GM04504 (cell line): ENCODE results near the gene ARSB.
"Not testable (repeated sequence)": the region's sequence is repeated elsewhere in the genome, so short reads cannot be mapped to it uniquely, and the experiment has no call there.

Experiments
- DNase-seq: peaks from one replicate; pipeline ENCODE4 v3.0.0-alpha.2; 2012; ENCODE audit warnings: low read depth

Gene ARSB

DNA sequence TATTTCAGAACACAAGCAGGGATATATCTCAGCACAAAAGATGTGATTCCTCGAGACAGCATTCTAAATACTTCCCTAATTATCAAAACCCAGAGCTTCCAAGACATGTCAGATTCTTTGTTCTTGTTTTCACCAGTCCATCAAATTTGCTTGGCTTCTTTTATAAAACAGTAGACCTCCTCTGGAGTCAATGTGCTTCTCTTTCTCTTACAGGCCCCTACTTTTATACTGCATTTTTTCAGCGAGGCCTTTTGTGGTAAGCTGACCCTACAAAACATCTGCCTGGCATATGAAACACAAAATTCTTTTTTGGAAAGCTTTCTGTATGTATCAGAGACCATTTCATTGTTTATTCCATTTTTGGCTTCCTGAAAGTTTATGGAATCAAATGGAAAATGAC is 81.8 kb downstream of the ARSB start:
- DNase-seq = no peak

DNA sequence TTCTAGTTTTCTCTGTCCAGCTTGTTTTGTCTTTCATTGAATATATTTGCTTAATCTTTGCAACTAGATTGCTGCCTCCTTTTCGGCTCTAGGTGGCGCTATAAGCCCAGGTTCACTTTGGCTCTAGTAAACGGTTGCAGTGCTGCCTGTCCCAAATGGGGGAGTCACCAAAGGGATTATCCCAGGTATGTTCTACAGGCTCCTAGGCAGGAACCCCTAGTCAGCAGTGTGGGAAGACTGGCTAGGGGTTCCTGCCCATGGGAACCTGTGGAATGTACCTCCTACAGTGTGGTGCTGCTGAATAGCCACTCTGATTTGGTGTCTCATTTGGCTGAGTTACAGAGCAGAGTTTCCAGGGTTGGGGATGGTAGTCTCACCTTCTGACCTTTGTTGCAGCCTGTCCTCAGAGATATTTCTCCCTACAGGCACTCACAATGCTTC is 85.2 kb downstream of the ARSB start:
- no peak for DNase-seq

DNA sequence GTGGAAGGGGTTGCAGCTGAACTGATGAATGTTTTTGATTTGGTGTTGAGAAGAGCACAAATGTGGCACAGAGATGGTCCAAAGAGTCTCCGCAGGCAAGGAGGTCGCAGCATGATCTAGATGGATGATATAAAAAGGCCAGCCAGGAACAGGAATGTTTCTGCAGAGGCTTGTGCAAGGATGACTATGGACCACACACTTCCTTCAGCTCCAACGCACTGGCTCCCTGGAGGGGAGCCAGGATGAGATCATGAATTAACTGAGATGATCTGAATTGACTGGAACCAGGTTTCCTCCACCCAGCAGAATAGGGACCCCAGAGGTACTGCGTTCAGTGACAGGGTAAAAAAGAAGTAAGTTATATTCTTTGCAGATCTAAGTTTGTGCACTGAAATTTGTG is 89.0 kb downstream of the ARSB start:
- DNase-seq = peak; percentile 59

DNA sequence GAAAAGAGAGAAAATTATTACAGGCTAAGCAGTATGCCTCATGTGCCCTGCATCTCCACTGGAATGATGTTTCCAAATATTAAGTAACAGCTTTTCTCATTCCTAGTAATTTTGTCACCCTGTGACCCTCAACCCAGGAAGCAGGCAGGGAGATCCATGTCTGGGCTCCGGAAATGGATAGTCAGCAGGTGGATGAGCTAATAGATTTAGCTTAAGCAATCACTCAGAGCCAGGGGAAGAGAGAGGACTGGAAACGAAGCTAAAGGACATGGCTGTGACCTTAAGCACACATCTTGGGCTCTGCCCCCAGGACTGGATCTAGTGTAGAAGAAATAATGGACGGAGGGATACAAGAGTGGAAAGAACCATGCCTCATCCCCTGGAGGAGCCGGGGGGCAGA is 89.5 kb downstream of the ARSB start:
- DNase-seq = no peak

DNA sequence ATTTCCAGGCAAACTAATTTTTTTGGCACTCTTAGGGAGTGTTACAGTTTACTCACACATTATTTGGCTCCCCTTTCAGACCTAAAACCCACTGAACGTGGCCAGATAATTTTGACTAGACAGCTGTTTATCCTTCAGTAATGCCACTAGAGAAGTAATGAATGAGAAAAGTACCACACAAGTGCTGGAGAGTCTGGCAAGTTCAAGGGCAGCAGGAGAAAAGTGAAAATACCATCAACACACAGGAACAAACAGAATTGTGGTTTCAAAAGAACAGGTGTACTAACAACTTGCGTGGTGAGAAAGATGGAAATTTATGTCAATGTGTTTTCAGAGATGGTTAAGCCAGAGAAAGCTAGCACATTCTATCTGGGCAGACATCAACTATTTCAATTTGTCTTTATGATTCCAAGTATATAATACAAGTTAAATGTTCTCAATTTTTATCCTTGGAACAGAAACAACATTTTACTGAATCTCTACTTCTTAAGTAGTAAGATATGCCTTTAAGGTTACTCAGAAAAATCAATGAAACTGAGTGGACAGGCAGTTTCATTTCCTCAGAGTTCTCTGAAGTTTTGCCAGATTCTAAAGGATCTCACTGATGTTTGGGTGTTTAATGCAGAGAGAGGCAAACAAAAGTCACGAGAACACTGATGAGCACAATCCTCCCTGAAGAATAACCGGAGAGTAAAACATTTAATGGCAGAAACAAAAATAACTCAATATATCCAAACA is 91.0 kb downstream of the ARSB start:
- no peak for DNase-seq

DNA sequence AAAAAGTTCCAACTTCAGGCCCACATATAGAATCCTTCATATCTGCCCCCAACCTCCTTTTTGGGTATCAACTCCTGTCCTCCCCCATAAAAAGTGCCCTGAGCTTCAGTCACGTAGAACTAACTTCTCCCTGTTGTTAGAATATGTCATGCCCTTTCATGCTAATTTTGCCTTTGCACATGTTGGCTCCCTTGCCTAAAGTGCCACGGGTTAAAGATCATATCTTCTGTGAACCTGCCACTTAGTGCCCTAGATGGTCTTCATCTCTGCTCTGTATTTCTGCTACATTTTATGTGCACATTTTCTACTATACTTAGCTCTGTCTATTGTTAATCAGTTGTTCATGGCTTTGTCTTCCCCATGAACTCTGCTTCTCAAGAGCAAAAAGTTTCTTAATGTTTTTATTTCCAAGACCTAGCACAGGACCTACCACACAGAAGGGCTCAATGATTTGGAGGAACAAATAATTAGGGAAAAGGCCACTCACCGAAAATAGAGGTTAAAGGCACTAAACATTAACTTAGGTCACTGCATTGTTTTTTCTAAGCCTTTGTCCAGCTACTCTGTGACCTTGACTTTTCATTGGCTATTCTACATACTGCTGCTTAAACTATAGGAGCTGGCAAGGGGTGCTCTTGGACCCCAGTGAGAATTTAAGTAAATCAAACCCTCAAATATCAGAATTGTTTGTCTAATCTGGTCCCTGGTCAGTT is 94.3 kb downstream of the ARSB start:
- no peak for DNase-seq

DNA sequence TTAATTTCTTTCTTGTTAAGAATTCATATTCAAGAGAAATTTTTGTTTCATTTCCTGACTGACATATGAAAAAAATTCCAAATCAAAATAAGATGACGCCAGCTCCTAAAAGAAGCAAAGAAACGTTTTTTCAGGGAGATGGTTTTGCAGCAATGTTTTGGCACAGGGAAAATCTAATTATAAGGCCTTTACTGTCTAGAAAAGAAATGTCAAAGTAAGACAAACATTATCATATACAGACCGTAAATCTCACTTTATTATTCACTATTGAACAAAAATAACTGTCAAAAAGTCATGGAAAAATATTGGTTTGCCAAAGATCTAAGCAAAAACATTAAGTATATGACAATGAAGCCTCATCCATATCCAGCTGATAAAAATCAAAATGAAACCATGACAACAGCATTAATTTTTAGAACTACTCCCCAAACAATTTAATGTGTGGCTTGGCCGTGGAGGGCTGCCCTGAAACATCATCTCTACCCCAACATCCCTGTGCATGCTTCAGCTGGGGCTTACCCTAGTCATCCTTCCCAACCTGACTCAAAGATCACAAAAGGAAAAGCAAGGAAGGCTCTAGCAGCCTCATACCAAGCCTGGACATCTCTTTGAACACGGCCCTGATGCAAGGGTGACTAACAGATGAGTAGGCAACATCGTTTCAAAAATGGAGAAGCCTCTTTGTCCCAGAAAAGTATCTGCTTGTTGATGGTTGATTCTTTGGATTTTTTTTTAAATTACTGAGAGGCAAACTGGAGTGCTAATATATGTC is 95.6 kb downstream of the ARSB start:
- DNase-seq = no peak

DNA sequence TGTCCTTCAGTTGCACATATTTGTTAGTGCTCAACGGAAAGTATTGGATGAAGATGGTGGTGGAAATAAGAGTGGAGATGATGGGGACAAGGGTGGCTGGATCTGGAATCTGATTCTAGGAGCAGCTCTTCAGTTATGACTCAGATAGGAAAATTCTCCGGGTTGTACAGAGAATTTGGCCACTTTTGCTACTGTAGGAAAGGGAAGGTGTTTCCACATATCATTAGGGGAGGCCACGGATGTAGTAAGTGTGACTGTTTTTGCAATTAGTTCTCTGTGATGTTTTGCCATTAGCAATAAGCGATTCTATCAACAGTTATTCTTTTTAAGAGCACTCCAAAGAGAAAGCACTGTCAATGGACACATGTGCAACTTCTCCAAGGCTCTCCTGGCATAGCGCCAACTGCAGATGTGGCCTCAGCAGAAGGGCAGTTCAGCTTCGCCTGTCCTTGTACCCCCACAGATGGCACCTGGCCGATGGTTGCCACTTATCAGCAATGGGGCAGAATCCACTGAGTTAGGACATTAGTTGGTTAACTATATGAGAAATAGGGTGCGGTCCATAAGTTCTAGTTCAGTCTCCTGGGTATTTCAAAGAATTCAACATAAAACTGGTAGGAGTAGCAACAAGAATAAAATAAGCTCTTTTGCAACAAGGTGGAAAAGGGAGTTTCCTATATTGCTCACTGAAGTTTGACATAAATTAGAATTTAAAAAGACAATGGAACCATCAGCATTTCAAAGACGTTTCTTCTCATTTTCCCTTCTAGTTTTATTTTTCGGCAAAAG is 96.3 kb downstream of the ARSB start:
- no peak for DNase-seq

DNA sequence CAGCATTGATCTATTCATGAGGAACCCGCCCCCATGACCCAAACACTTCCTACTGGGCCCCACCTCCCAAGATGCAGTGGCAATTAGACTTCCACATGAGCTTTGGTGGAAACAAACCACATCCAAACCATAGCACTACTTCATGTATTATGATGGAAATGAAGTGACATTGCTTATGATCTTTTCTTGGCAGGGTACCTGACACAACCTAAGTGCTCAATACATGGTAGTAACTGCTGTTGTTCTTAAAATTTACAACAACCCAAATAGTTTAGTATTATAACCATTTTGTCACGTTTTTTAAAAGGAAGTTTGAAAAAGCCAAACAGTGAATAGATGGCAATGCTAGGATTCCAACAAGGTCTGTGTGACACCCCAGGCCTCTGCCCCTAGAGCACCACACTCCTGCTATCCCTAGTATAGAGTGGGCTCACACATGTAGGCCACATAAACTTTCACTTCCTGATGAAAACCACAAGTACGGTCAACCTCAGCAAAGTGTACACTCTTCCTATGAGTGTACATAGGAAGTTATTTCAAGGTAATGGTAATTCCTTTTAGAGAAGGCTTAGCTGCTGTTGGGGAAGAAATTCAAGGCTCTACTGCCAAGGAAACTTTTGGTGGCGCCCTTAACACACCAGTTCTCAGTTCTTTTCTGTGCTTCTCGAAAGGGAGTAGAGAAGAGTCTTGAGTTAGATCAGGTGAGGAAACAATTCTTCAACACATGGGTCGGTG is 97.6 kb downstream of the ARSB start:
- no peak for DNase-seq

DNA sequence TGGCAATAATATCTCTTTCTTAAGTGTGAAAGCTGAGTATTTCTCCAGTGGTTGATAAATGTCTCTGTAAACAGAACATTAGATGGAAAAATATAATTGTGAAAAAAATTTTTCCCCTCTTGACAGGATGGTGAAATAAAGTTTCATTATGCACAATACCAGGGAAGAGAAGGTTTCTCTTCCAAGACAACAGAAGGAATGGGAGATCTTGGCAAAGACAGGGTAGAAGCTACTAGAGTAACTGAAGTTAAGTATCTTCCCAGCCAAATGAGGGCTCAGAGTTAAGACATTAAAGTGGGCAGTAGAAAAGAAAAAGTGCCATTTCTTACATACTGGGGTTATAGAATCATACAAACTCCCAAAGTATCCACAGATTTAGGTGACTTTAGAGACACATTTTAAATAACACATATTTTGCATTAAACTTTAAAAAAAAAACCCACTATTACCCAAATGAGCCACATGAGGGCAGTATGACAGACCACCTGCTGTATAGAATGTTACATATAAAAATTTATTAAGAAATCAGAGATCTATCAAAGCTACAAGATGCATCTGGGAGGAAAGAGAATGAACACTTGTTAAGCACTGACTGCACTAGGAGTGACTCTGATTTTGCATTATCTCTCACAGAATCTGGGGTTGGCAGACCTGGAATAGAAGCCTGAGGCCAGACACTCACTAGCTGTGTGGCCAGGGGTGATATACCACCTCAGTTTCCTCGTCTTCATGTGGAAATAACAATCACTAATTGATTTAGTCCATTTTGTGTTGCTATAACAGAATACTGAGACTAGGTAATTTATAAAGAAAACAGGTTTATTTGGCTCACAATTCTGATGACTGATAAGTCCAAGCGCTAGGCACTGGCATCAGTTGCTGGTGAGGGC is 98.5 kb downstream of the ARSB start:
- no peak for DNase-seq

DNA sequence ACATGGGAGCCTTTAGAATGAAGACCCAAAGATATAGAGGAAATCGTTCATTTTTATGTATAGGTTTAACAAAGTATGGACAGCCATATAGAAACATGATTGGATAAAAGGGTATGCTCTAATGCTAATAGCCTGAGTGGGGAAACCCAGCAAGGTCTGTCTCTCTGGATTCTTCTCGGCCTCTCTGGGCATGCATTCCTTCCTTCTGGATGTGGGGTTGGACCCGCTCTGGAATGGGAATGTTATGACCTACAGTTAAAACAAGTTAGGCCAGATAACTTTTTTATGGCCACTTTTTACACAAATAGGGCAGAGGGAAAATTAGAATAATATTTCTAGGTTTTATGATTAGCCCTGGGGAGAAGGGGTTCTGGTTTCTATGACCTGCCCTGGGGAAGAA is 103.2 kb downstream of the ARSB start:
- no peak for DNase-seq

DNA sequence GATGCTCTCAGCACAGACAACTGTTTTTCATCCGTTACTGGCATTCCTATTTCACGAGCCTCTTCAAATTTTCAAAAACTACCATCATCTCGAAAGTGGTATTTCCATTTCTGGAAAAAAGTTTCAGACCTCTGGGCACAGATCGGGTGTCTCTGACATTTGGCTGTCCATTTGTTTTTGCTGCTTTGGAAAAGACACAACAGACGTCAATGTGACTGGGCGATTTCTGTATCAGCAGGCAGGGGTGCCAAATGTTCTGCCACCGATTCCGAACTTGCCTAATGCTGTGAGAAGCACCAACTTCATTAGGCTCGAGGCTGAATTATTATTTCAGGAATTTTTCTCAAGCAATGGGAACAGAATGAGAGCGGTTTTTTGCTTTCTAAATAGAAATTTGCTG is 105.6 kb downstream of the ARSB start:
- no peak for DNase-seq

DNA sequence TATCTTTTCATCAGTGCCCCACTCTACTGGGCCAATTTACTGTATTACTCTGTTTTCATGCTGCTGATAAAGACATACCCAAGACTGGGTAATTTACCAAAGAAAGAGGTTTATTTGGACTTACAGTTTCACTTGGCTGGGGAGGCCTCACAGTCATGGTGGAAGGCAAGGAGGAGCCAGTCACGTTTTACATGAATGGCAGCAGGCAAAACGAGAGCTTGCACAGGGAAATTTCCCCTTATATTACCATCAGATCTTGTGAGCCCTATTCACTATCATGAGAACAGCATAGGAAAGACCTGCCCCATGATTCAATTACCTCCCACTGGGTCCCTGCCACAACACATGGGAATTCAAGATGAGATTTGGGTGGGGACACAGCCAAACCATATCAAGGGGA is 119.0 kb downstream of the ARSB start:
- DNase-seq = not testable (repeated sequence)

DNA sequence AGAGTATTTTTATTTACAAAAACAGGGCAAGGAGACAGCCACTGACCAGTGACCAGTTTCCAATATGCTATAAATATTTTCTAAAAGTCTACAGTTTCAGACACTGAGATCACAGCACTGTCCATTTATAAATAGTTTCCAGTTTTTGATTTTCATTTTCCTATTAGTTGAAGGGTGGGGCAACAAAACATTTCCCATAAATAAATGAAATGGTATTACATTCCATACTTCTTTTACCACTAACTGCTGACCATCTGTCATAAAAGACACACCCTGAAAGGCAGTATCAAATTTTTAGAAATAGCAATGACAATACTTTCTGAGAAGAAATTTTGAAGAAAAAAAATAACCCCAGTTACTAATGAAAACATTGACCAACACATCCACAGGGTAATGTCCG is 126.7 kb downstream of the ARSB start:
- no peak for DNase-seq

DNA sequence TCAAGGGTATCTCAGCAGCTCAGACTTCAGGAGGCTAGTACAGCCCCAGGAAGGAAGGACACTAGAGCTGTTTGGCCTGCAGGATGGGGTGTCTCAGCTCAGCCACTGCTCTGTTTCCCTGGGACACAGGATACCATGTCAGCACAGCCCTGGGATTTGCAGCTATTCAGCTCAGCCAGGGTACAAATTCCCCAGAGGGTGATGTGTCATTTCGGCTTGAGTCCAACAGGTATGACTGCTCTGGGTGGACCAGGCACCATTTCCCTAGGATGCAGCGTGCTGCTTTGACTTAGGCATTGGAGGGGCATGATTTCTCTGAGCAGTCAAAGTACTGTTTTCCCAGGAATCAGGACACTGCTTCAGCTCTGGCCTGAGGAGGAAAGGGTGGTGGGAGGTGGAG is 130.1 kb downstream of the ARSB start:
- no peak for DNase-seq

DNA sequence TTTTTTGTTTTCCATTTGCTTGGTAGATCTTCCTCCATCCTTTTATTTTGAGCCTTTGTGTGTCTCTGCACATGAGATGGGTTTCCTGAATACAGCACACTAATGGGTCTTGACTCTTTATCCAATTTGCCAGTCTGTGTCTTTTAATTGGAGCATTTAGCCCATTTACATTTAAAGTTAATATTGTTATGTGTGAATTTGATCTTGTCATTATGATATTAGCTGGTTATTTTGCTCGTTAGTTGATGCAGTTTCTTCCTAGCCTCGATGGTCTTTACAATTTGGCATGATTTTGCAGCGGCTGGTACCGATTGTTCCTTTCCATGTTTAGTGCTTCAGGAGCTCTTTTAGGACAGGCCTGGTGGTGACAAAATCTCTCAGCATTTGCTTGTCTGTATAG is 133.2 kb downstream of the ARSB start:
- not testable (repeated sequence) for DNase-seq

DNA sequence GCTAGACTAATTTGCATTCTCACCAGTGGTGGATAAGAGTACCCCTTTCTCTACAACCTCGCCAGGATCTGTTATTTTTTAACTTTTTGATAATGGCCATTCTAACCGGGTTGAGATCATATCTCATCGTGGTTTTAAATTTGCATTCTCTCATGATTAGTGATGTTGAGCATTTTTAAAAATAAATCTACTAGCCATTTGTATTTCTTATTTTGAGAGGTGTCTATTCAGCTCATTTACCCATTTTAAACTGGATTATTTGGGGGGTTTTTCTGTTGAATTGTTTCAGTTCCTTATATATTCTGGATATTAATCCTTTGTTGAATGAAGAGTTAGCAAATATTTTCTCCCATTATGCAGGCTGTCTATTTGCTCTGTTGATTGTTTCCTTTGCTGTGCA is 139.6 kb downstream of the ARSB start:
- DNase-seq = no peak

DNA sequence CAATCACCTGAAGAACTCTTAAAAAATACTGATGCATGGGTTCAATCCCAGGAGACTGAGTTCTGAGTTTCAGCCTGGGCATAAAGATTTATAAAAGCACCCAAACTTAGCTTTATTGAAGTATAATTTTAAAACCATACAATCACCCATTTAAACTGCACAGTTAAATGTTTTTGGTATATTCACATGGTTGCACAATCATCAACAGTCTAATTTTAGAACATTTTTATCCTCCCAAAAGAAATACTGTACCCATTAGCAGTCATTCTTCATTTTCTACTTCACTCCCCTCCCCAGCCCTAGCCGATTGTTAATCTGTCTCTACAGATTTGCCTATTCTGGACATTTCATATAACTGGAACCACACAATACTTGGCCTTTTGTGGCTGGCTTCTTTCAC is 141.7 kb downstream of the ARSB start:
- DNase-seq = no peak

DNA sequence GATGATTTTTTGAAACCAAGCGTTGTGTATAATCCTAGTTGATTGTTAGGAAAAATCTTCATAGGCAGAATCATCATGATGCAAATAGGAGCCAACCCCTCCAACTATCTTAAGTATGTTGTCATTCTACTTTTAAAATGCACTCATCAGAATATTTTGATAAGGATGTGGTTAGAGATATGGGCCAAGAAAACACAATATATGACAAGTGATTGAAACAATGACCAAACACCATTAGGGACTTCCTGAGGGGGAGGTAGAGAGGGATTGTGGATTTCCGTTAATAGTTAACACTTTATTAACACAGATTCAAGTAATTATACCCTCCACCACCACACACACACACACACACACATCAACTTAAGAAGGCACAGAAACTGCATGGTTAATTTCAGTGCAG is 143.3 kb downstream of the ARSB start:
- no peak for DNase-seq

DNA sequence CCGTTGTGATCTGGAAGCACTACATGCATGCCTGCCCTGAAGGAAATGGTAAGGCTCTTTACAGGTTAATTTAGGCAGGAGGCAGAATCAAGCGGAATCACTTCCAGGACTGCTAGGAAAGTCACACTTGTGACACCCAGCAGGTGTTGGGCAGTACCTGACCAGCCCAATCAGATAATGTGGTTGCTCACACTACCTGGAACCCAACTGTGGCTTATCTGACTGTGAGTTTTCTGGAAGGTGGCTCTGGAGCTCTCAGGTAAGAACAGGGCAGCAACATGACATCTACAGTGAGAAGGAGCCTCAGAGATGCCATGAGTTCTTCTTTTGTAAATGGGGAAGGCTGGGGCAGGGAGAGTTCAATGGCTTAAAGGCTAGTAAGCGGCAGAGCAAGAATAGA is 146.4 kb downstream of the ARSB start:
- DNase-seq = no peak

DNA sequence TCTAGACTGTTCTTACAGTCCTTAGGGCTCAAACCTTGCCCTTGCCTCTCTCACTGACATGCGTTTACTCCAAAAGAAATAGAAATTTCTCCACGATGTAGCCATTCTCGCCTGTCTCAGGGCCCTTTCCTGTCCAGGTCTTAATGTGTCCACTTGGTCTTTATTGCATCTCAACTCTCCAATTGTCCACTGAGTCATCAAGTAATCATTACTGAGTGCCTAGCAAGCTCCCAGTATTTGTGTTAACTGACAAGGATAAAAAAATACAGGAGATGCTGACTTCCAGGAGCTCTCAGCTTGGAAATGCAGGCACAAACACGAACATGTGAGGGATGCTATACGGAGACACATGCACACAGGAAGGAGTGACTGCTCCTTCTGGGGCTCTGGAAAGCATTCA is 147.3 kb downstream of the ARSB start:
- no peak for DNase-seq
